ENCODE measurements around the gene LRPAP1.
"Not testable (repeated sequence)": the region's sequence is repeated elsewhere in the genome, so short reads cannot be mapped to it uniquely, and the experiment has no call there.

Gene LRPAP1

DNA sequence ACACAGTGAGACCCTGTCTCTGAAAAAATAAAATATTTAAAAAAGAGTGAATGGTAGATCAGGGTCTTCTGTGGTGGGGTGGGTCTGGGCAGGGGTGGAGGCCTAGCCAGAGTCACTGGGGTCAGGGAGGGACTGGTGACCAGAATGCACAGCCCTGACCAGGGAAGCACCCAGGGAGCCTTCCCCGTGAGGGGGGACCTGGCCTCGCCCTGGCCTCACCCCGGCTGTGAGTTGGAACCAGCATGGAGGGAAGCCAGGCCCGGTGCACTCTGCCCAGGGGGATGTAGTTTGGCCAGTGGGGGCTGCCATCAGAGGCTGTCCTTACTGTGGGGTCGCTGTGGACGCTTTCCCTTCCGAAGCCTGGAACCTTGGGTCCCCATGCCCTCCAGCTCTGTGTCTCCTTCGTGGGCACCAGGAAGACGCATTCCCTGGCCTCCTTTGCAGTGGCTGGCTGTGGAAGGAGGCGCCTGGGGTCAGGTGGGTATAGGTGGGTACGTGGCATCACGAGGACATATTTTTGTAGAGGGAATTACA, 18.6 kb upstream of the LRPAP1 start:
- not testable (repeated sequence) for H3K36me3 Mint-ChIP-seq; H3K27me3 Mint-ChIP-seq; H3K4me1 Mint-ChIP-seq (ENCODE audit: low read depth); H3K27ac Mint-ChIP-seq; H3K4me3 Mint-ChIP-seq; H3K9me3 Mint-ChIP-seq (ENCODE audit: low read depth)

DNA sequence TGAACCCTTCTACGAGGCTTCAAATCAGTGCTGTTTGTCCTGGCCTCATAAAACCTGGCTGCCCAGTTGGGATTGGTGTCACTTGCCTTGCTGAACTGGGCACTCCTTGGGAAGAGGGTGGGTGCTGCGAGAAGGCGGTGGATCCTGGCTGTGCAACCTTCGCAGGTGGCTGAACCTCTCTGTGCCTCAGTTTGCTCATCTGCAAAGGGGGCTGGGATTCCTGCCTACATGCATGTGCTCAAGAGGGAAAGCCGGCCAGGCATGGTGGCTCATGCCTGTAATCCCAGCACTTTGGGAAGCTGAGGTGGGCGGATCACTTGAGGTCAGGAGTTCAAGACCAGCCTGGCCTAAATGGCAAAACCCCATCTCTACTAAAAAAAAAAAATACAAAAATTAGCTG, 17.8 kb upstream of the LRPAP1 start:
- not testable (repeated sequence) for H3K4me3 Mint-ChIP-seq; H3K9me3 Mint-ChIP-seq (ENCODE audit: low read depth); H3K27ac Mint-ChIP-seq; H3K4me1 Mint-ChIP-seq (ENCODE audit: low read depth); H3K36me3 Mint-ChIP-seq; H3K27me3 Mint-ChIP-seq

DNA sequence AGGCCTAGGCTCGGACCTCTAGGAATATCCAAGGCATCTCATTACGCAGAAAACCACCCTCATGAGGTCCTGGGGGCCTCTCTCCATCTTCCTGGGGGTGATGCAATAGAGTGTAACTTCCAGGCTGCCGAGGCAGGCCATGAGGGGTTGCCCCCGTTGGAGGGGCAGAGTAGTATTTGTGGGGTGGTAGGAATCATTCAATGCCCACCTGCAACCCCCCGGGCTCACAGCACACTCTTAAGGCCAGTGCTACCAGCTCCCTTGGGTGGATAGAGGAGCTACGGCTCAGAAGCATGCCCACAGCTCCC, 17.4 kb upstream of the LRPAP1 start:
- H3K36me3 Mint-ChIP-seq; H3K27me3 Mint-ChIP-seq; H3K4me3 Mint-ChIP-seq; H3K27ac Mint-ChIP-seq; H3K9me3 Mint-ChIP-seq (ENCODE audit: low read depth); H3K4me1 Mint-ChIP-seq (ENCODE audit: low read depth): not testable (repeated sequence)

DNA sequence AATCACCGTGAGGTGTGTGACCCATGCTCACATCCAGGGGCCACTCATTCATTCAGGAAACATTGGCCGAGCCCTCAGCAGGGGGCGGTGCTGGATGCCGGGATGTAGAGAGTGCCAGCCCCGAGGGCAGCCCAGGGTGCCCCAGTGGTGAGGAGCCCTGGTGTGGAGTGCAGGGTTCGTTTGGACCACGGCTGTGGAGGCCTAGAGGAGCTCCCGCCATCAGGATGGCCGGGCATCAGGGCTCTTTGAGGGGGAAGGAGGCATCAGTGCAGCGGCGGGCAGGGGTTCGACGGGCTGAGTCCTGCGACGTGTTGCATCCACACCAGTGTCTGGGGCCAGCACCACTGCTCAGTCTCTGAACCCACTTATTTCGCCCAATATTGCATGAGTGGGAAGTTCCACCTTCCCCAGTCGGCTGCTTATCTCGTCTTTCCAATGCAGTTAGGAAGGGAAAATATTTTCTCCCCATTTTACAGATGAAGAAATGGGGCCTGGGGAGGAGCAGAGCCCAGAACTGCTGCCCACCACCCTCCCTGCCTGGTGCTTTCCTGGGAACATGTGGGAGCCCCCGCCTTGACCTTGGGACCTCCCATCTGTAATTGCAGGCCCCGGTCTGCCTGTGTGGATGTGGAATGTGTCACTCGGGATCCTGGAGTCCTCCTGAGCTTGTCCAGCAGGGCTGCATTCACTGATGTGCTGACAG, 16.9 kb upstream of the LRPAP1 start:
- H3K4me1 Mint-ChIP-seq (ENCODE audit: low read depth); H3K27ac Mint-ChIP-seq; H3K27me3 Mint-ChIP-seq; H3K4me3 Mint-ChIP-seq; H3K9me3 Mint-ChIP-seq (ENCODE audit: low read depth); H3K36me3 Mint-ChIP-seq: not testable (repeated sequence)

DNA sequence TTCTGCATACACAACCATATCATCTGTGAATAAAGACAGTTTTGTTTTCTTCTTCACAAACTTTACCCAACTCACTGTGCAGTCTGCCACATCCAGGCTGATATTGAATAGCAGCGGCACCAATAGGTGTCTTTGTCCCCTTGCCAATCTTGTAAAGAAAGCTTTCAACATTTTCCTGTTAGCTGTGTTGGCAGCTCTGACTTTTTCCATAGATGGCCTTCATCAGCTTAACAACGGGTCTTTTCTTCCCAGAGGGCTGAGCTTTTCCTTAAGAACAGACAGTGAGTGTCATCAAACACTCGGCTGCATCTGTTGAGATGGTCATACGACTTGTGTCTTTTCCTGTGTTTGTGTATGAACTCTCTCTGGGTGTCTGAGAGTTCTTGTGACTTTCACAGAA, 14.5 kb upstream of the LRPAP1 start:
- not testable (repeated sequence) for H3K27ac Mint-ChIP-seq; H3K9me3 Mint-ChIP-seq (ENCODE audit: low read depth); H3K4me1 Mint-ChIP-seq (ENCODE audit: low read depth); H3K36me3 Mint-ChIP-seq; H3K4me3 Mint-ChIP-seq; H3K27me3 Mint-ChIP-seq

DNA sequence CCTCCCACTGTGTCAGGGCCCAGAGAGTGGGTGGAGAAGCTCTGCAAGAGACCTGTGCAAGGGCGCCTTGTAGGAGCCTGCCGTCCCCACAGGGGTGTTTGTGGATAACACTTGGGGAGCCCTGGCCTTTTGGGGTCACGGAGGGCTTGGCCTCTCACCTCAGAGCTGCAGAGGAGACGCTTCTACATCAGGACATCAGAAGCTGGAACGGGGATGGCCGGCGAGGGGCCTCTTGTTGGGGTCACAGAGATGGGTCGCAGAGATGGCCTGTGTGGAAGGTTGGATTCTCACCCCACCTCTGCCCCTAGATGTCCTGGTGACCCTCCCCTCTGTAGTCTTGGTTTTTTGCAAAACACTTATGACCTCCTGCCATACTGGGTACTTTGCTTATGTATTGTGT, 13.1 kb upstream of the LRPAP1 start:
- not testable (repeated sequence) for H3K4me3 Mint-ChIP-seq; H3K4me1 Mint-ChIP-seq (ENCODE audit: low read depth); H3K36me3 Mint-ChIP-seq; H3K9me3 Mint-ChIP-seq (ENCODE audit: low read depth); H3K27ac Mint-ChIP-seq; H3K27me3 Mint-ChIP-seq

DNA sequence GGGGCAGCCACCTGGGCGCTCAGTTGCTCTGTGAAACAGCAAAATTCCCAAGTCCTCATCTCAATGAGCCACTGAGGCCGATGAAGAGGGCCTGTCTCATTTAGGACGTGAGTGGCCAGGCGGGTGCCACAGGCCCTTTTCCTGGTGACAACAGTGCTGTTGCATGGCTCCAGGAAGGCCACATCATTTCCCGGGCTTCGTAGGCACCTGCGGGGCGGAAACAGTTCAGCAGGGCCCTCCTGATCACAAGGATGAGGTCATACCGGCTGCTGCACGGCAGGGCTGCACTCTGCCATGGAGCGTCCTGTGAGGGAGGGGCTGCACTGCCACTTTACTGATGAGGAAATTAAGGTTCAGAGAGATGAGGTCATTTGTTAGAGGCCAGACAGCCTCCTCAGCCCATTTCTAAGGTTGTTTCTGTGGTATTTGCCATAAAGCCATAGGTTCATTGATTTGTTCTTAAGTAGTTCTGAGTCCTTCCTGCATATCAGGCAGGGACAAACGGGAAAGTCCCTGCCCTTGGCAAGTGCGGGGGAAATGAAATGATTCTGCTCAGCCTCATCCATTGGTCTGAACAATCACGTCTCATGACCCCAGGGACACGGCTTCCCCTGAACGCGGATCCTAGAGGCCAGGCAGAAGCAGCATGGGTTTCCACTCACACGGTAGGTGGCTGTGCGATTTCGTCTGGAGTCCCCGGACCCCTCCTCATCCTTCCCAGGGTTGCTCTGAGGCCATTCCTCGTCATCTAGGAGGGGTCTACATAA, 12.2 kb upstream of the LRPAP1 start:
- H3K4me1 Mint-ChIP-seq (ENCODE audit: low read depth); H3K27ac Mint-ChIP-seq; H3K9me3 Mint-ChIP-seq (ENCODE audit: low read depth); H3K36me3 Mint-ChIP-seq; H3K27me3 Mint-ChIP-seq; H3K4me3 Mint-ChIP-seq: not testable (repeated sequence)

DNA sequence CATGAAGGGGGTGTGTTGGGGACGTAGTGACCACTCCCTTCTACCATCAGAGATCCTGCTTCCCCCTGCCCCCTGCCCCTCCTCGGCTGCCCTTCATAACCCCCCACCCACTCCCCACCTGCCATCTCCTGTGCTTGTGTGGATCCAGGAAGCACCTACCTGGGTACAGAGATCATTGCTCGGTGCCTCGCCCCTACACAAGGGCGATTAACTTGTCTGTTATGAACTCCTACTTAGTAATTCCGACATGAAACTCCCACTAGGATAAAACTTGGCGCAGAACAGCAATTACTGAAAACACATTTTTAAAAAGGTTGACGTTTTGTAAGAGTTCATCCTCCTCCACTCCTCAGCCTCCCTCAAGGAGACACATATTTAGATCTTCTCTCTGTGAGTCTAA, 11.2 kb upstream of the LRPAP1 start:
- H3K27ac Mint-ChIP-seq; H3K27me3 Mint-ChIP-seq; H3K4me3 Mint-ChIP-seq; H3K4me1 Mint-ChIP-seq (ENCODE audit: low read depth); H3K9me3 Mint-ChIP-seq (ENCODE audit: low read depth); H3K36me3 Mint-ChIP-seq: not testable (repeated sequence)

DNA sequence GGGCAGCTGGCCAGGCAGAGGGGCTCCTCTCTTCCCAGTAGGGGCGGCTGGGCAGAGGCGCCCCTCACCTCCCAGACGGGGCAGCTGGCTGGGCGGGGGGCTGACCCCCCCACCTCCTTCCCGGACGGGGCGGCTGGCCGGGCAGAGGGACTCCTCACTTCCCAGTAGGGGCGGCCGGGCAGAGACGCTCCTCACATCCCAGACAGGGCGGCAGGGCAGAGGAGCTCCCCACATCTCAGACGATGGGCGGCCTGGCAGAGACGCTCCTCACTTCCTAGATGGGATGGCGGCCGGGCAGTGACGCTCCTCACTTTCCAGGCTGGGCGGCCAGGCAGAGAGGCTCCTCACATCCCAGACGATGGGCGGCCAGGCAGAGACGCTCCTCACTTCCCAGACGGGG, 6.7 kb upstream of the LRPAP1 start:
- not testable (repeated sequence) for H3K27ac Mint-ChIP-seq; H3K4me3 Mint-ChIP-seq; H3K27me3 Mint-ChIP-seq; H3K4me1 Mint-ChIP-seq (ENCODE audit: low read depth); H3K36me3 Mint-ChIP-seq; H3K9me3 Mint-ChIP-seq (ENCODE audit: low read depth)

DNA sequence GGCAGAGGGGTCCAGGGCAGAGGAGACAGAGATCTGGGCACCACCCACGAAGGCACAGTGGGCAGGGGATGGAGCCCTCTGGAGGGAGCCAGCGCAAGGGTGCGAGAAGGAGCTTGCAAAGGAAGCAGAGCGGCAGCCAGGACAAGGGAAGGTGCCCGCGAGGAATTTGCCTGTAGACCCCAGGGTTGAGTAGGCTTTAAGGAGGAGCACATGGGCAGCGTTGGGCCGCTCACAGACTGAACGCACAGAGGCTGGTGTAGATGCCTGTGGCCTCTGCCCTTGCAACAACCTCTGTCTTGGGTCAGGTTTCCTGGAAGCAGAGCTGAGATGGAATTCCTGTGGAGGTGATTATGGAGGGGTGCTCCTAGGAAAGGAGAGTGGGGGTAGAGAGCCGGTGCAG, 3.6 kb upstream of the LRPAP1 start:
- not testable (repeated sequence) for H3K27ac Mint-ChIP-seq; H3K9me3 Mint-ChIP-seq (ENCODE audit: low read depth); H3K27me3 Mint-ChIP-seq; H3K4me3 Mint-ChIP-seq; H3K36me3 Mint-ChIP-seq
- H3K4me1 Mint-ChIP-seq (ENCODE audit: low read depth): peaks cover 13% of the 10 kb centered on the region

DNA sequence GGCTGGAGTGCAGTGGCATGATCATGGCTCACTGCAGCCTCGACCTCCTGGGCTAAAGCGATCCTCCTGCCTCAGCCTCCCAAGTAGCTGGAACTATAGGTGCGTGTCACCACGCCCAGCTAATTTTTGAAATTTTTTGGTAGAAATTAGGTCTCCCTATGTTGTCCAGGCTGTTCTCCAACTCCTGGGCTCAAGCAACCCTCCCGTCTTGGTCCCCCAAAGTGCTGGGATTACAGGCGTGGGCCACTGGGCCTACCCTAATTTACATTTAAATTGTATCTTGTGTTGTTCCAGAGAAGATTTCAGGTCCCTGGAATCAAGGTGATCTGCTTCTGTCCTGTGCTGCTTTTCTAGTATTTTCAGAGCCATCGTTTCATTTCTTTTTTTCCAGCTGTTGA, 1.2 kb upstream of the LRPAP1 start:
- H3K4me3 Mint-ChIP-seq: peak overlapping the region; percentile 74
- H3K9me3 Mint-ChIP-seq (ENCODE audit: low read depth): no peaks in the 10 kb centered on the region
- peaks cover 26% of the 10 kb centered on the region for H3K4me1 Mint-ChIP-seq (ENCODE audit: low read depth)
- H3K27me3 Mint-ChIP-seq: peaks cover 2% of the 10 kb centered on the region
- H3K36me3 Mint-ChIP-seq: peaks cover 2% of the 10 kb centered on the region
- no peak overlapping the region for H3K27ac Mint-ChIP-seq

DNA sequence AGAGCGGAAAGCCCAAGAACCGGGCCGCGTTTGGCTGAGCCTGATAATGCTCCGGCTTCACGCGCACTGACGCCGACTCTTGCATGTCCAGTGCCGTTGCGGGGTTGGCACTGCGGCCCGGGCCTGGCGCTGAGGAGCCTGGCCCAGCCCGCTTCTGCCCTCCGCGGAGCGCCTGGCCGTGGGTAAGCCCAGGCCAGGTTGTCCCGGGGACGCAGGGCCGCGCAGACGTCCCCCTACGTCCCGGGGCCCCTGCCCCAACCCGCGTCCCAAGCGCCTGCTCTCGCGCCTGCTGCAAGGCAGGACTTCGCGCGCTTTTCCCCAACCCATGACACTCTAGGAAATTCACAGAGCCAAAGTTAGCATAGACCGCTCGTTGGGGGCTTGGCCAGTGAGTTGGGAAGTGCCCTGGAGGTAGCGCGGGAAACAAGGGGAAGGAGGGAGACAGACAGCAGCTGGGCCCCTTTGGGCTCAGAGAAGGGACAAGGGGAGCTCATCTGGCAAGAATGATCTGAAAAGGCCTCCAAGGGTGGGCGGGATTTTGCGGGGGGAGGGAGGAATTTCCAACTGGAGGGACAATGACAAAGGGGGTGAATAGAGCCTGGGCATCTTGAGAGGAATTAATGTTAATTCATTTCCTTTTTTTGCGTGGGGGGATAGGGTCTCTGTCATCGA, 665 bp upstream of the LRPAP1 start:
- Mint-ChIP-seq H3K4me1 (ENCODE audit: low read depth) (peaks cover 31% of the 10 kb centered on the region), H3K27ac (no peak overlapping the region)

DNA sequence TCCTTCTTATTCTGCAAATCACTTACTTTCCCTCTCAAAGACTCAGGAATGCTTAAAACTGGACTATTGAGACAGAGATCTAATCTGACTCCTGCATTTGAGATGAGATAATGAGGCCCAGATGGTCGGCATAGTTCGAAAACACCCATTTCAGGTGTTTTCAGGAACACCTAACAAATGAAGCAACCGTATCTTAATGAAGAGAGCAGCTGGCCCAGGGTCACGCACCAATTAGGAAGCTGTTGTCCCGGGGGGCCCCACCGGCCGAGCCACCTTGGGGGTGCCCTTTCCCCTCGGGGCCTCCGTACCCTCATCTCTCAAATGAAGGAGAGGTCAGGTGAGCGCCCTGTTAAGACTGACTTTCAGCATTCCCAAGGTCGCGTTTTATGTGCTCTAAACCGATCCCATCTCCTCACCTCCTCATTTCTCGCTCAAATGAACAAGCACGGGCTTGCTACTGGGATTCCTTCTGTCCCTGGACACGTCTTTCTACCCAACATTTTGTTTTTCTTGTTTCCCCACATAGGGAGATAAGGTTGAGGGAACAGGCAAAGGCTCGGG, 824 bp downstream of the LRPAP1 start:
- Mint-ChIP-seq H3K27ac (peak overlapping the region; percentile 82), H3K4me1 (ENCODE audit: low read depth) (peaks cover 31% of the 10 kb centered on the region), H3K36me3 (peaks cover 2% of the 10 kb centered on the region), H3K9me3 (ENCODE audit: low read depth) (no peaks in the 10 kb centered on the region), H3K4me3 (peak overlapping the region; percentile 98), H3K27me3 (peaks cover 2% of the 10 kb centered on the region)

More for the DNA sequence above, 665 bp upstream of the LRPAP1 start:
- H3K36me3 Mint-ChIP-seq: peaks cover 2% of the 10 kb centered on the region
- peaks cover 2% of the 10 kb centered on the region for H3K27me3 Mint-ChIP-seq
- H3K9me3 Mint-ChIP-seq (ENCODE audit: low read depth): no peaks in the 10 kb centered on the region
- peak overlapping the region; percentile 98 for H3K4me3 Mint-ChIP-seq

DNA sequence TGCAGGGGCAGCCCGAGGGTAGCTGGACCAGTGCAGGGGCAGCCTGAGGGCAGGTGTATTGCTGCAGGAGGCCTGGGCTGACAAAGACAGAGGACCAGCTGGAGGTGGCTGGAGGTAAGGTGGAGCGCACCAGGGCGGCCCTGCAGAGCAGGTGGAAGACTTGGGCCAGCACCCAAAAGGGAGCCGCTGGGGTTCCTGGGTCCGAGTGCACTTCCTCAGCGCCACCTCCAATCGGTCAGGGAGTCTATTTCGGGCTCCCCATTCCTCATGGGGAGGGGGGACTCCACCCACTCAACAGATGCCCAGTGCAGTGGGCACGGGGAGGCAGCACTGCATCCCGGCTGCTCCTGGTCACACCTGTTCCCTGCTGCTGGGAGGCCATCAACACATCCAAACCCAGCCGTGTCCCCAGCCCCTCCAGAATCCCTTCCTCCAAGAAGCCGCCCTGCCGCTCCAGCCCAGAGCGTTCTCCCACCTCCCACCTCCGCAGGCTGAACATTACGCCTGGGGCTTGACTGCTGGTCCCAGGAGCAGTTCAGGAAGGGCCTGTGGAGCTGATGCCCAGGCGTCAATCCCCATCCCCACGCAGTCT, 1.5 kb downstream of the LRPAP1 start:
- H3K36me3 Mint-ChIP-seq: peaks cover 2% of the 10 kb centered on the region

DNA sequence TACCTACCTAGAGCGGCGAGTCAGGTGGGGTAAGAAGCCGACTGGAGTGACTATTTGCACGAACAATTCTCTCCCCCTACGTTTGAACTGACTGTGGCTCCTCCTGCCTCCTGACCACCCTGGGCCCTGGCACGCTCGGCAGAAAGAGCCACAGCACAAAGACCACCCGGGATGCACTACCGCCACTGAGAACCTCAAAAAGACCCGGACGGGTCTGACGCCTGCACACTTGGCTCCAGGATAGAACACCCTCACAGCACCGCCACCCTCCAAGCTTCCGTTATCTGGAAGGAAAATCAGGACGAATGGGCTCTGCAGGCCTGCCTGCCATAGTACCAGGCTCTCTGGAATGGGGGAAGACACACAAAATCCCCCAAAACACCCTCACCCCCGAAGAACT, 2.2 kb downstream of the LRPAP1 start:
- Mint-ChIP-seq H3K27me3 (no peaks in the 10 kb centered on the region), H3K9me3 (ENCODE audit: low read depth) (no peaks in the 10 kb centered on the region), H3K36me3 (peaks cover 2% of the 10 kb centered on the region), H3K4me1 (ENCODE audit: low read depth) (peaks cover 31% of the 10 kb centered on the region), H3K27ac (peak overlapping the region; percentile 46), H3K4me3 (peak overlapping the region; percentile 59)

More for the DNA sequence above, 1.5 kb downstream of the LRPAP1 start:
- H3K4me1 Mint-ChIP-seq (ENCODE audit: low read depth): peaks cover 31% of the 10 kb centered on the region
- no peak overlapping the region for H3K27ac Mint-ChIP-seq
- H3K9me3 Mint-ChIP-seq (ENCODE audit: low read depth): no peaks in the 10 kb centered on the region
- peaks cover 2% of the 10 kb centered on the region for H3K27me3 Mint-ChIP-seq
- peak overlapping the region; percentile 98 for H3K4me3 Mint-ChIP-seq

All from activated naive CD8-positive, alpha-beta T cell (primary cell).